ENCODE results near the gene CNTNAP1.
"Not testable (repeated sequence)": the region's sequence is repeated elsewhere in the genome, so short reads cannot be mapped to it uniquely, and the experiment has no call there.

The CNTNAP1 gene

DNA sequence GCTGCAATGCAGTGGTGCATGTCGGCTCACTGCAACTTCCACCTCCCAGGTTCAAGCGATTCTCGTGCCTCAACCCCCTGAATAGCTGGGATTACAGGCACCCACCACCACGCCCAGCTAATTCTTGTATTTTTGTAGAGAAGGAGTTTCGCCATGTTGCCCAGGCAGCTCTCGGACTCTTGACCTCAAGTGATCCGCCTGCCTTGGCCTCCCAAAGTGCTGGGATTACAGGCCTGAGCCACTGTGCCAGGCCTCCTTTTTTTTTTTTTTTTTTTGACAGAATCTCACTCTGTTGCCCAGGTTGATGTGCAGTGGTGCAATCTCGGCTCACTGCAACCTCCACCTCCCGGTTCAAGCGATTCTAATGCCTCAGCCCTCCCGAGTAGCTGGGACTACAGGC lies 60.6 kb downstream of the CNTNAP1 start:
- DNase-seq (ENCODE audit: low spot score): not testable (repeated sequence)

DNA sequence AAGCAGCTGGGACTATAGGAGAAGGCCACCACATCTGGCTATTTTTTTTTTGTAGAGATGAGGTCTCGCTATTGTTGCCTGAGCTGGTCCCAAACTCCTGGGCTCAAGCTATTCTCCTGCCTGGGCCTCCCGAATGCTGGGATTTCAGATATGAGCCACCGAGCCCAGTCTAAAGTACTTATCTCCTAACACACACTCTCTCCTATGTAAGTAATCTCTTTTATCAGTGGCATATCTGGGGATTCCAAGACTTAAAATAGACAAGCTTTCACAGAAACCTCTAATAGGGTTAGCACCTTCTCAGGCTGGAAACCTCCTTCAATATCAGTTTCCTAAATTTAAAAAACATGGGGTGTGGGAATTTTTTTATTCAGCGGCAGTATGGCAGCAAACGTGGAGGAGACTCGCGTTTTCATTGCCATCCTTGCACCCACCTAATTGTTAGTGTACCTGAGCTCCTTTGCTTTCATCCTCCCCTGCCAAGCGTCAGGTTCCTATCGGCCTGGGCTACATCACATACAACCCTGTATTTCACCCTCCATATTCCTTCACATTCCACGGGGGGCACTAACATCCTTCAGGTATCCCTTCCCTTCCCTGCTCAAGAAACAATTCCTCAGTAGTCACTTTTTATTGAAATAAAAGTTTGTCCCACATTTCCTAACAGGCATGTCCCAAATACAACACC lies 61.4 kb downstream of the CNTNAP1 start:
- DNase-seq (ENCODE audit: low spot score): peak; percentile 30

- DNase-seq (ENCODE audit: low spot score): peak; percentile 86
Observed at GRCh38 chr17:42744283-42744805, 62.0 kb downstream of the CNTNAP1 start.

- peak; percentile 100 for DNase-seq (ENCODE audit: low spot score)
Observed at GRCh38 chr17:42744806-42745617, 62.7 kb downstream of the CNTNAP1 start, which contains the start of gene EZH1. Gene EZH1 (minus strand): TSS chr17:42745040. CDS start chr17:42728941, 16,099 bp downstream.

- DNase-seq (ENCODE audit: low spot score): no peak
Observed at GRCh38 chr17:42748202-42748907, 66.0 kb downstream of the CNTNAP1 start.

DNA sequence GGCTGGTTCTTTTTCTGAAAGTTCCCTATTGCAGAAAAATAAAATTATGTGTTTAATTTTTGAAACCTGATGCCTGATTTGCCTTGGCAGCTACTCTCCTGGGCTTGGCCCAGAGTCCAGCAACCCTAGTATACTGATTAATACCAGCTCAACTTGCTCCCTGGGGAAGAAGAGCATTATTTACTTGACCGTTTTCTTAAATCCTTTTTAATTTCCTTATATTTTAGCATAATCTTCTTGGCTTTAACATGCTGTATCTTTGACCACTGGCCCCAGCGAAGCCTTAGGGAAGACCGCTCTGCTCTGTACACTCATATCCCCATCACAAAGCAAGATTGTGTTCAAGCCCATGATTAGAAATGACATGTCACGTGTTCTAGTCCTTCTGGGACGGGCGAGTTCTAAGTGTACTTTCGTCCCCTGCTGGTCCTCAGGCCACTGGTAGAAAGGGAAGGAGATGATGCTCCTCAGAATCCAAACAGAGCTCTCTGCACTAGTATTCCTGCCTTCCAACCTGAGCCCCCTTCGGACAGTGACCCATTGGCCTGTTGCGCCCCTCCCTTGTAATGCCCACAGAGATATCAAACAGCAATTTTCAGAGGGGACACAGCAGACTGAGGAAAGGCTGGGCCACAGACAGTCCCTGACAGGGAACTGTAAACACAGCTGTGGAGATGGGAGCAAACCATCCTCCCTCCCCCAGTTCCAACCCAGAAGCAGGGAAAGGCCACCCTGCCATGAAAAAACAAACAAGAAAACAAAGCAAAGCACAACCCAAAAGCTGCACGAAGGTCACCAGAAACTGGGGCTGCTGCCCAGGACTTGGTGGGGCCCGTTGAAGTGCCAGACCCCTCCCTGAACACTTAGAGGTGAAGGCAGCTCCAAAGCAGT lies 66.8 kb downstream of the CNTNAP1 start:
- no peak for DNase-seq (ENCODE audit: low spot score)
